Parathyroid adenoma (tissue), 2 donors: ENCODE data around the gene CAPN5.

Experiments
- H2AFZ ChIP-seq: fragments of 300-600 bp; sonication (generic); one replicate; pipeline ENCODE4 v1.7.0; 2017; ENCODE audit warnings: antibody characterized with exemption, mild to moderate bottlenecking
- H3K27ac ChIP-seq: fragments of 300-600 bp; sonication (generic); one replicate; pipeline ENCODE4 v1.7.0; 2017
- H3K27me3 ChIP-seq: fragments of 300-600 bp; sonication (generic); one replicate; pipeline ENCODE4 v1.7.0; 2017; ENCODE audit warnings: low read length; ENCODE audit not compliant: control insufficient read depth, insufficient read depth
- H3K36me3 ChIP-seq: fragments of 300-600 bp; sonication (generic); one replicate; pipeline ENCODE4 v1.7.0; 2017; ENCODE audit warnings: low read length; ENCODE audit not compliant: control insufficient read depth, insufficient read depth
- H3K4me1 ChIP-seq: fragments of 300-600 bp; sonication (generic); one replicate; pipeline ENCODE4 v1.7.0; 2017; ENCODE audit warnings: control low read depth
- H3K4me2 ChIP-seq: fragments of 300-600 bp; sonication (generic); one replicate; pipeline ENCODE4 v1.7.0; 2017; ENCODE audit warnings: low read length
- H3K4me3 ChIP-seq: fragments of 300-600 bp; sonication (generic); one replicate; pipeline ENCODE4 v1.7.0; 2017; ENCODE audit warnings: low read depth, low read length
- H3K79me2 ChIP-seq: fragments of 300-600 bp; sonication (generic); one replicate; pipeline ENCODE4 v1.7.0; 2017; ENCODE audit warnings: control low read depth
- H3K9ac ChIP-seq: fragments of 300-600 bp; sonication (generic); one replicate; pipeline ENCODE4 v1.7.0; 2017; ENCODE audit warnings: mild to moderate bottlenecking
- H3K9me3 ChIP-seq: fragments of 300-600 bp; sonication (generic); one replicate; pipeline ENCODE4 v1.7.0; 2017; ENCODE audit warnings: low read length; ENCODE audit not compliant: control insufficient read depth
- TF ChIP-seq, protein P1 (sequence below): fragments of 300-600 bp; sonication (generic); IDR thresholded peaks from one replicate; pipeline ENCODE4 v1.7.0; 2017; ENCODE audit warnings: antibody characterized with exemption, mild to moderate bottlenecking
- donor health status: primary hyperparathyroidism.

Gene CAPN5

DNA sequence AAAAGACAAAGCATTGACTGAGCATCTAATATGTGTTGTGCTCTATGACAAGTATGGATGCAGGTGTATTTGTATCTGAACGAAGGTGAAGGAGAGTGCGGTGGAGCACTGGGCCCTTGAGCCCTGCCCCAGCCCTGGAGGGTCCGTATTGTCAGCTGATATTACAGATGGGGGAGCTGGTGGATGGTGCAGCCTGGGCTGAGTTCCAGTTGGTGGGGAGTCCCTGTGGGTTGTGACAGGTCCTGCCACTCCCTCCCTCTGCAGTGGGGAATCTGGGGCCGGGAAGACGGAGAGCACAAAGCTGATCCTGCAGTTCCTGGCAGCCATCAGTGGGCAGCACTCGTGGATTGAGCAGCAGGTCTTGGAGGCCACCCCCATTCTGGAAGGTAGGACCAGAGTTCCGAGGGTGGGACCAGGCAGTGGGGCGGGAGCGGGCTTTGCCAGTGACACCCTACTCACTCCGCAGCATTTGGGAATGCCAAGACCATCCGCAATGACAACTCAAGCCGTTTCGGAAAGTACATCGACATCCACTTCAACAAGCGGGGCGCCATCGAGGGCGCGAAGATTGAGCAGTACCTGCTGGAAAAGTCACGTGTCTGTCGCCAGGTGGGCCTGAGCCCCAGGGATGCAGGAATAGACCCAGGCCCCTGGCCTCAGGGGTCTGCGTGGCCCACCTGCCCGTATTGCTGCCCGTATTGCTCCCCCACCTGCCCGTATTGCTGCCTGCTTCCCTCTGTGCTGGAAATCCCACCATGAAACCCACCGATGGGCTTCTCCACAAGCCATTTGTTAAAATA, 89.8 kb downstream of the CAPN5 start:
- H3K9ac ChIP-seq, result no peak overlapping the region
- no peak overlapping the region for H3K27ac ChIP-seq
- H2AFZ ChIP-seq, result no peak overlapping the region
- no peak overlapping the region for H3K4me3 ChIP-seq
- no peaks in the 10 kb centered on the region for H3K4me1 ChIP-seq
- no peaks in the 10 kb centered on the region for H3K9me3 ChIP-seq
- TF ChIP-seq, protein P1, sequence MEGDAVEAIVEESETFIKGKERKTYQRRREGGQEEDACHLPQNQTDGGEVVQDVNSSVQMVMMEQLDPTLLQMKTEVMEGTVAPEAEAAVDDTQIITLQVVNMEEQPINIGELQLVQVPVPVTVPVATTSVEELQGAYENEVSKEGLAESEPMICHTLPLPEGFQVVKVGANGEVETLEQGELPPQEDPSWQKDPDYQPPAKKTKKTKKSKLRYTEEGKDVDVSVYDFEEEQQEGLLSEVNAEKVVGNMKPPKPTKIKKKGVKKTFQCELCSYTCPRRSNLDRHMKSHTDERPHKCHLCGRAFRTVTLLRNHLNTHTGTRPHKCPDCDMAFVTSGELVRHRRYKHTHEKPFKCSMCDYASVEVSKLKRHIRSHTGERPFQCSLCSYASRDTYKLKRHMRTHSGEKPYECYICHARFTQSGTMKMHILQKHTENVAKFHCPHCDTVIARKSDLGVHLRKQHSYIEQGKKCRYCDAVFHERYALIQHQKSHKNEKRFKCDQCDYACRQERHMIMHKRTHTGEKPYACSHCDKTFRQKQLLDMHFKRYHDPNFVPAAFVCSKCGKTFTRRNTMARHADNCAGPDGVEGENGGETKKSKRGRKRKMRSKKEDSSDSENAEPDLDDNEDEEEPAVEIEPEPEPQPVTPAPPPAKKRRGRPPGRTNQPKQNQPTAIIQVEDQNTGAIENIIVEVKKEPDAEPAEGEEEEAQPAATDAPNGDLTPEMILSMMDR, result no peak
- no peaks in the 10 kb centered on the region for H3K36me3 ChIP-seq
- H3K4me2 ChIP-seq, result no peak overlapping the region
- no peaks in the 10 kb centered on the region for H3K27me3 ChIP-seq
- H3K79me2 ChIP-seq, result no peaks in the 10 kb centered on the region

DNA sequence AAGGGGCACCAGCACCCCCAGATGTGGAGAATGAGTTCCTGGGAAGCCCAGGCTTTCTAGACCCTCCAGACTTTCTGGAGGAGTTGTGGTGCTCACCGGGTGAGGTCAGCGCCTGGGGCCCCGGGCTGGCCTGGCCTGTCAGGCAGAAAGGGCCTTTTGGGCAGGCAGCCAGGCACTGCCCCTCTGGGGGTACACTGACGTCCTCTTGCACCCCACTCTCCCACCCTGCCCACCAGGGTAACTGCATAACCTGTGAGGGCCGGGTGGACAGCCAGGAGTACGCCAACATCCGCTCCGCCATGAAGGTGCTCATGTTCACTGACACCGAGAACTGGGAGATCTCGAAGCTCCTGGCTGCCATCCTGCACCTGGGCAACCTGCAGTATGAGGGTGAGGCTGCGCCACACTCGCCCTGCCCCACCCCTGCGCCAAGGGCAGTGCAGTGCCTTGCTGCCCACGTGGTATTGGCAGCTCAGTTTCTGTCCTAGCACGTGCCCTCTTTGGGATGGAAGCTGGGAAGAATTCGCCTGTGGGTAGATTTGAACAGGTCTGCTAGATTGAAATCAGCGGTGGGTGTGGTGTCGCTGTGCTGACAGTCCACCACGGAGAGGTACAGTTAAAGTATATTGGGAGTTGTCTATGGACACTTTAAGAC, 91.4 kb downstream of the CAPN5 start:
- H3K9ac ChIP-seq, result no peak overlapping the region
- H3K27me3 ChIP-seq, result no peaks in the 10 kb centered on the region
- no peaks in the 10 kb centered on the region for H3K4me1 ChIP-seq
- TF ChIP-seq, protein P1, result no peak
- no peaks in the 10 kb centered on the region for H3K79me2 ChIP-seq
- H3K4me2 ChIP-seq, result no peak overlapping the region
- H3K36me3 ChIP-seq, result no peaks in the 10 kb centered on the region
- no peak overlapping the region for H3K4me3 ChIP-seq
- H2AFZ ChIP-seq, result no peak overlapping the region
- H3K9me3 ChIP-seq, result no peaks in the 10 kb centered on the region
- no peak overlapping the region for H3K27ac ChIP-seq

DNA sequence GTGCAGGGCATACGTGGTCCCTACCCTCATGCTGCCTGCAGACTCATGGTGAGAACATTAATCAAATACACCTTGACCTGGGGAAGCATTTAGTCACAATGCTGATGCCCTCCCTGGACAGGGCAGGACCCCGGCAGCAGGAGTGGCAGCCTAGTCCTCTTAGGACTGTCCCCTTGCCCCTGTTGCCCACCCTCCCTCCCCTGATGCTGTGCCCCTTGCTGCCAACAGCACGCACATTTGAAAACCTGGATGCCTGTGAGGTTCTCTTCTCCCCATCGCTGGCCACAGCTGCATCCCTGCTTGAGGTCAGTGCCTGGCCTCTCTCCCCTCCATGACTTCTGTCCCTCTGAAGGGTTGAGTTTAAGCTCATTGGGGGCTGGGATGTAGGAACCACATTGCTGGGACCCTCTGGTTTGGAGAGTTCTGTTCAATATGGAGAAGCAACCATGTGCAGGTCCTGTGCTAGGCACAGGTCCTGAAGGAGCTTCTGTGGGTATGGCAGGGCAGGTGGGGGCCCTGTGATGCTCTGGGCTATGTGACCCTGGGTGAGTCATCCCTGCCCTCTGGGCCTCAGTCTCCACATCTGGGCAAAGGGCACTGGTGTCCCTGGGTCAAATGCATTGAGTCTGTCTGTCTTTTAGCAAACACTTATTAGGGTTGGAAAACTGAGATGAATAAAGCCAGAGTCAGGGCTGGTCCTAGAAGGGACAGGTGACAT, 92.6 kb downstream of the CAPN5 start:
- no peaks in the 10 kb centered on the region for H3K27me3 ChIP-seq
- H3K9ac ChIP-seq, result no peak overlapping the region
- H3K79me2 ChIP-seq, result no peaks in the 10 kb centered on the region
- no peaks in the 10 kb centered on the region for H3K36me3 ChIP-seq
- no peaks in the 10 kb centered on the region for H3K9me3 ChIP-seq
- H3K4me2 ChIP-seq, result no peak overlapping the region
- H3K4me3 ChIP-seq, result no peak overlapping the region
- H2AFZ ChIP-seq, result no peak overlapping the region
- no peak overlapping the region for H3K27ac ChIP-seq
- TF ChIP-seq, protein P1, result no peak
- no peaks in the 10 kb centered on the region for H3K4me1 ChIP-seq

DNA sequence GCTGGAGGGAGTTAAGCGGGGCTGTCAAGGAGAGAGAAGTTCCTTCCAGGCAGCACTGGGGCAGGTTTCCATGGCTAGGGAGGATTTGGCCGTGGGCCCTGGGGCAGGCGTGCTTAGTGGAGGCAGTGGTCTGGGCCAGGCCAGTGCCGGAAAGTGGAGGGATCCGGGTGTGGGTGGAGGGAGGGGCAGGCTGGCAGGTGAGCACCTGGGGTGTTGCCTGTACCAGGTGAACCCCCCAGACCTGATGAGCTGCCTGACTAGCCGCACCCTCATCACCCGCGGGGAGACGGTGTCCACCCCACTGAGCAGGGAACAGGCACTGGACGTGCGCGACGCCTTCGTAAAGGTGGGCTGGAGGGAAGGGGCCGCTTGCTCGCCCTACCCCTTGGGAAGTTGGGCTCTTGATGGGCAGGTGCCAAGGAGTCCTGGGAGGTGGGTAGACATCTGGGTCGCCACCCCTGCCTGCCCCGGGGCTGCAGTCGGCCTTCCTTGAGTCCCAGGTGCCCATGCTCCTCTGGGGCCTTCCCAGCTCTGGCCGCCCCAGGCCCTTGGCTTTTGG, 93.2 kb downstream of the CAPN5 start:
- Histone ChIP-seq H3K9me3 (no peaks in the 10 kb centered on the region), H3K27me3 (no peaks in the 10 kb centered on the region), H3K4me3 (no peak overlapping the region), H3K36me3 (no peaks in the 10 kb centered on the region), H3K27ac (no peak overlapping the region), H3K4me2 (no peak overlapping the region), H3K4me1 (no peaks in the 10 kb centered on the region), H3K9ac (no peak overlapping the region), H2AFZ (no peak overlapping the region), H3K79me2 (no peaks in the 10 kb centered on the region)
- TF ChIP-seq, protein P1, result no peak
